HEK293 (cell line): Measurements from ENCODE around the gene TRIM7.

Source experiments
- HOXA7 ChIP-seq: sonication (generic); formaldehyde crosslinking; IDR thresholded peaks from 2 replicates; pipeline ENCODE4 v1.8.1; 2022; ENCODE audit warnings: missing genetic modification reagents, borderline replicate concordance
- SETDB1 ChIP-seq: IDR thresholded peaks from one replicate; pipeline ENCODE4 v1.6.1; 2017; ENCODE audit warnings: mild to moderate bottlenecking, low read length, moderate library complexity, mixed read lengths; ENCODE audit not compliant: insufficient read length
- TRIM28 ChIP-seq: IDR thresholded peaks from 2 replicates; pipeline ENCODE4 v1.6.1; 2011; ENCODE audit warnings: low read length, control low read depth, borderline replicate concordance
- ZBTB8A ChIP-seq: fragments of 450-650 bp; formaldehyde crosslinking; IDR thresholded peaks from 2 replicates; pipeline ENCODE4 v1.5.1; 2016; ENCODE audit warnings: missing biosample characterization, missing genetic modification characterization
- ZNF175 ChIP-seq: fragments of 450-650 bp; formaldehyde crosslinking; IDR thresholded peaks from 2 replicates; pipeline ENCODE4 v1.5.1; 2016; ENCODE audit warnings: missing biosample characterization, missing genetic modification characterization
- ZNF223 ChIP-seq: fragments of 450-650 bp; formaldehyde crosslinking; IDR thresholded peaks from 2 replicates; pipeline ENCODE4 v1.5.1; 2016; ENCODE audit warnings: missing biosample characterization, missing genetic modification characterization
- ZNF23 ChIP-seq: fragments of 450-650 bp; formaldehyde crosslinking; IDR thresholded peaks from 2 replicates; pipeline ENCODE4 v1.5.1; 2016; ENCODE audit warnings: missing biosample characterization, missing genetic modification characterization, borderline replicate concordance
- ZNF266 ChIP-seq: fragments of 450-650 bp; formaldehyde crosslinking; IDR thresholded peaks from 2 replicates; pipeline ENCODE4 v1.5.1; 2016; ENCODE audit warnings: missing biosample characterization, missing genetic modification characterization, low read depth
- ZNF302 ChIP-seq: fragments of 450-650 bp; formaldehyde crosslinking; IDR thresholded peaks from 2 replicates; pipeline ENCODE4 v1.5.1; 2016; ENCODE audit warnings: missing biosample characterization, missing genetic modification characterization, low read depth
- ZNF350 ChIP-seq: fragments of 450-650 bp; formaldehyde crosslinking; IDR thresholded peaks from 2 replicates; pipeline ENCODE4 v1.5.0; 2017; ENCODE audit warnings: missing biosample characterization, mild to moderate bottlenecking, missing genetic modification characterization
- ZNF366 ChIP-seq: fragments of 450-650 bp; formaldehyde crosslinking; conservative IDR thresholded peaks from 2 replicates; pipeline ENCODE4 v1.5.1; 2016; ENCODE audit warnings: missing biosample characterization, missing genetic modification characterization
- ZNF544 ChIP-seq: fragments of 450-650 bp; formaldehyde crosslinking; IDR thresholded peaks from 2 replicates; pipeline ENCODE4 v1.5.0; 2017; ENCODE audit warnings: missing biosample characterization, missing genetic modification characterization
- ZNF549 ChIP-seq: fragments of 450-650 bp; IDR thresholded peaks from 2 replicates; pipeline ENCODE4 v1.5.1; 2018; ENCODE audit warnings: missing biosample characterization, missing genetic modification characterization, mild to moderate bottlenecking, inconsistent platforms, moderate library complexity
- ZNF561 ChIP-seq: fragments of 450-650 bp; IDR thresholded peaks from 2 replicates; pipeline ENCODE4 v1.5.1; 2018; ENCODE audit warnings: missing biosample characterization, missing genetic modification characterization, borderline replicate concordance
- ZNF571 ChIP-seq: fragments of 450-650 bp; formaldehyde crosslinking; IDR thresholded peaks from 2 replicates; pipeline ENCODE4 v1.5.0; 2017; ENCODE audit warnings: missing biosample characterization, missing genetic modification characterization
- ZNF600 ChIP-seq: fragments of 450-650 bp; formaldehyde crosslinking; IDR thresholded peaks from 2 replicates; pipeline ENCODE4 v1.5.1; 2016; ENCODE audit warnings: missing biosample characterization, missing genetic modification characterization
- ZNF610 ChIP-seq: fragments of 450-650 bp; formaldehyde crosslinking; IDR thresholded peaks from 2 replicates; pipeline ENCODE4 v1.5.1; 2016; ENCODE audit warnings: missing biosample characterization, missing genetic modification characterization, borderline replicate concordance
- ZNF785 ChIP-seq: fragments of 450-650 bp; formaldehyde crosslinking; IDR thresholded peaks from 2 replicates; pipeline ENCODE4 v1.5.1; 2016; ENCODE audit warnings: missing biosample characterization, missing genetic modification characterization
- ZNF792 ChIP-seq: fragments of 450-650 bp; formaldehyde crosslinking; IDR thresholded peaks from 2 replicates; pipeline ENCODE4 v1.5.1; 2016; ENCODE audit warnings: missing biosample characterization, missing genetic modification characterization
- ZSCAN30 ChIP-seq: fragments of 450-650 bp; IDR thresholded peaks from 2 replicates; pipeline ENCODE4 v1.5.1; 2018; ENCODE audit warnings: missing biosample characterization, mild to moderate bottlenecking, missing genetic modification characterization, moderate library complexity
- TF ChIP-seq, protein P1 (sequence below): fragments of 450-650 bp; formaldehyde crosslinking; IDR thresholded peaks from 2 replicates; pipeline ENCODE4 v1.5.0; 2017; ENCODE audit warnings: missing biosample characterization, missing genetic modification characterization, borderline replicate concordance
- TF ChIP-seq, protein P2 (sequence below): fragments of 450-650 bp; formaldehyde crosslinking; IDR thresholded peaks from 2 replicates; pipeline ENCODE4 v1.5.1; 2016; ENCODE audit warnings: missing biosample characterization, missing genetic modification characterization
- TF ChIP-seq, protein P3 (sequence below): fragments of 450-650 bp; formaldehyde crosslinking; IDR thresholded peaks from 2 replicates; pipeline ENCODE4 v1.5.1; 2016; ENCODE audit warnings: missing biosample characterization, missing genetic modification characterization
- TF ChIP-seq, protein P4 (sequence below): fragments of 450-650 bp; formaldehyde crosslinking; IDR thresholded peaks from 2 replicates; pipeline ENCODE4 v1.5.1; 2016; ENCODE audit warnings: missing biosample characterization, missing genetic modification characterization
- TF ChIP-seq, protein P5 (sequence below): fragments of 450-650 bp; formaldehyde crosslinking; IDR thresholded peaks from 2 replicates; pipeline ENCODE4 v1.5.1; 2016; ENCODE audit warnings: missing biosample characterization, missing genetic modification characterization
- TF ChIP-seq, protein P6 (sequence below): fragments of 450-650 bp; formaldehyde crosslinking; IDR thresholded peaks from 2 replicates; pipeline ENCODE4 v1.5.1; 2016; ENCODE audit warnings: missing biosample characterization, missing genetic modification characterization

The TRIM7 gene

DNA sequence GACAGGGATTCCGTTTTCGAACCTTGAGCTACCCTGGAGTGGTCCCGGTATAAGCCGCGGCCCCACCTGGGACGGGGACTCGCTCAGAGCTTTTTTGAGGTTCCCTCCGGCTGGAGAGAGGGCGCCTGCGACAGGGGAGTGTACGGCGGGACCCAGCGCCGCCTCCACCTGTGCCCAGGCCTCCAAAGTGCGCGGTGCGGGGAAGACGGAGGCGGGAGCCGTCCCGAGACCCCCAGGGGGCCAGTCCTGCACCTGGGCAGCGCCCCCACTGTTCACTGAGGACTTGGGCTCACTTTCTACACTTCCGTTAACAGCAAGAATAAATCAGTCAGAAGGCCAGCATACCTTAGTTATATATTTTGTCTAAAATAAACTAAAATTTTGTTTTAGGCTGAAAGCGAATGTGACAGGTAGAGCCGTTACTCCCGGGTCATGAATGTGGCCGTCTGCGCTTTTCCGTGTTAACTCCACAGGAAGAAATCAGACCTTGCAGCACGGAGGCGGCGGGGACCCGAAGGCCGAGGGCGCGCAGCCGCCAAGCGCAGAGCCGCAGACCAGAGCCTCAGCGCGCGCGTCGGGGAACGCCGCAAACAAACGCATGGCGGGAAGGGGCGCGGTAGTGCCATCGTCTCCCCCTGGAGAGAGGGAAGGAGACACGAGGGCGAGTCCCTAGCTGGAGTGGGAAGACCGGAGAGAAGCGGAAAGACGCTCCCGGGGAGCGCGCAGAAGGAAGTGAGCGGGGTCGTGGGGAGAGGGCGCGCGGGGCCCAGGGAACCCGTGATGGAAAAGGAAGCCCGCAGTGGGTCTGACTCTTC, 14.1 kb downstream of the TRIM7 start (continued):
- TF ChIP-seq, protein P1, sequence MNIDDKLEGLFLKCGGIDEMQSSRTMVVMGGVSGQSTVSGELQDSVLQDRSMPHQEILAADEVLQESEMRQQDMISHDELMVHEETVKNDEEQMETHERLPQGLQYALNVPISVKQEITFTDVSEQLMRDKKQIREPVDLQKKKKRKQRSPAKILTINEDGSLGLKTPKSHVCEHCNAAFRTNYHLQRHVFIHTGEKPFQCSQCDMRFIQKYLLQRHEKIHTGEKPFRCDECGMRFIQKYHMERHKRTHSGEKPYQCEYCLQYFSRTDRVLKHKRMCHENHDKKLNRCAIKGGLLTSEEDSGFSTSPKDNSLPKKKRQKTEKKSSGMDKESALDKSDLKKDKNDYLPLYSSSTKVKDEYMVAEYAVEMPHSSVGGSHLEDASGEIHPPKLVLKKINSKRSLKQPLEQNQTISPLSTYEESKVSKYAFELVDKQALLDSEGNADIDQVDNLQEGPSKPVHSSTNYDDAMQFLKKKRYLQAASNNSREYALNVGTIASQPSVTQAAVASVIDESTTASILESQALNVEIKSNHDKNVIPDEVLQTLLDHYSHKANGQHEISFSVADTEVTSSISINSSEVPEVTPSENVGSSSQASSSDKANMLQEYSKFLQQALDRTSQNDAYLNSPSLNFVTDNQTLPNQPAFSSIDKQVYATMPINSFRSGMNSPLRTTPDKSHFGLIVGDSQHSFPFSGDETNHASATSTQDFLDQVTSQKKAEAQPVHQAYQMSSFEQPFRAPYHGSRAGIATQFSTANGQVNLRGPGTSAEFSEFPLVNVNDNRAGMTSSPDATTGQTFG (tag by site-specific recombination) = no peak
- TF ChIP-seq ZNF23 (tag by site-specific recombination) (no peak), ZNF175 (tag by site-specific recombination) (no peak), ZBTB8A (tag by site-specific recombination) (no peak), ZNF266 (tag by site-specific recombination) (no peak), ZNF366 (peak; percentile 97), ZNF223 (tag by site-specific recombination) (no peak), ZNF561 (tag by site-specific recombination) (peak; percentile 41; the same call in 1 of the 2 replicates), SETDB1 (no peak), HOXA7 (CRISPR knock-in tag) (no peak), ZNF571 (tag by site-specific recombination) (no peak), ZNF302 (tag by site-specific recombination) (no peak), ZNF350 (tag by site-specific recombination) (no peak), ZNF600 (tag by site-specific recombination) (peak; percentile 87), ZSCAN30 (tag by site-specific recombination) (no peak), ZNF610 (tag by site-specific recombination) (no peak; the same call in 1 of the 2 replicates), TRIM28 (0 out of 2 replicates have a peak, but pooled peaks have one; percentile 22), ZNF544 (tag by site-specific recombination) (no peak), ZNF785 (tag by site-specific recombination) (0 out of 2 replicates have a peak, but pooled peaks have one; percentile 25), ZNF549 (tag by site-specific recombination) (no peak), ZNF792 (tag by site-specific recombination) (no peak)
- TF ChIP-seq, protein P2, sequence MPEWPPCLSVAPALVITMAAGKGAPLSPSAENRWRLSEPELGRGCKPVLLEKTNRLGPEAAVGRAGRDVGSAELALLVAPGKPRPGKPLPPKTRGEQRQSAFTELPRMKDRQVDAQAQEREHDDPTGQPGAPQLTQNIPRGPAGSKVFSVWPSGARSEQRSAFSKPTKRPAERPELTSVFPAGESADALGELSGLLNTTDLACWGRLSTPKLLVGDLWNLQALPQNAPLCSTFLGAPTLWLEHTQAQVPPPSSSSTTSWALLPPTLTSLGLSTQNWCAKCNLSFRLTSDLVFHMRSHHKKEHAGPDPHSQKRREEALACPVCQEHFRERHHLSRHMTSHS = no peak
- TF ChIP-seq, protein P3, sequence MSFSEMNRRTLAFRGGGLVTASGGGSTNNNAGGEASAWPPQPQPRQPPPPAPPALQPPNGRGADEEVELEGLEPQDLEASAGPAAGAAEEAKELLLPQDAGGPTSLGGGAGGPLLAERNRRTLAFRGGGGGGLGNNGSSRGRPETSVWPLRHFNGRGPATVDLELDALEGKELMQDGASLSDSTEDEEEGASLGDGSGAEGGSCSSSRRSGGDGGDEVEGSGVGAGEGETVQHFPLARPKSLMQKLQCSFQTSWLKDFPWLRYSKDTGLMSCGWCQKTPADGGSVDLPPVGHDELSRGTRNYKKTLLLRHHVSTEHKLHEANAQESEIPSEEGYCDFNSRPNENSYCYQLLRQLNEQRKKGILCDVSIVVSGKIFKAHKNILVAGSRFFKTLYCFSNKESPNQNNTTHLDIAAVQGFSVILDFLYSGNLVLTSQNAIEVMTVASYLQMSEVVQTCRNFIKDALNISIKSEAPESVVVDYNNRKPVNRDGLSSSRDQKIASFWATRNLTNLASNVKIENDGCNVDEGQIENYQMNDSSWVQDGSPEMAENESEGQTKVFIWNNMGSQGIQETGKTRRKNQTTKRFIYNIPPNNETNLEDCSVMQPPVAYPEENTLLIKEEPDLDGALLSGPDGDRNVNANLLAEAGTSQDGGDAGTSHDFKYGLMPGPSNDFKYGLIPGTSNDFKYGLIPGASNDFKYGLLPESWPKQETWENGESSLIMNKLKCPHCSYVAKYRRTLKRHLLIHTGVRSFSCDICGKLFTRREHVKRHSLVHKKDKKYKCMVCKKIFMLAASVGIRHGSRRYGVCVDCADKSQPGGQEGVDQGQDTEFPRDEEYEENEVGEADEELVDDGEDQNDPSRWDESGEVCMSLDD (tag by site-specific recombination) = peak; percentile 65
- TF ChIP-seq, protein P4, sequence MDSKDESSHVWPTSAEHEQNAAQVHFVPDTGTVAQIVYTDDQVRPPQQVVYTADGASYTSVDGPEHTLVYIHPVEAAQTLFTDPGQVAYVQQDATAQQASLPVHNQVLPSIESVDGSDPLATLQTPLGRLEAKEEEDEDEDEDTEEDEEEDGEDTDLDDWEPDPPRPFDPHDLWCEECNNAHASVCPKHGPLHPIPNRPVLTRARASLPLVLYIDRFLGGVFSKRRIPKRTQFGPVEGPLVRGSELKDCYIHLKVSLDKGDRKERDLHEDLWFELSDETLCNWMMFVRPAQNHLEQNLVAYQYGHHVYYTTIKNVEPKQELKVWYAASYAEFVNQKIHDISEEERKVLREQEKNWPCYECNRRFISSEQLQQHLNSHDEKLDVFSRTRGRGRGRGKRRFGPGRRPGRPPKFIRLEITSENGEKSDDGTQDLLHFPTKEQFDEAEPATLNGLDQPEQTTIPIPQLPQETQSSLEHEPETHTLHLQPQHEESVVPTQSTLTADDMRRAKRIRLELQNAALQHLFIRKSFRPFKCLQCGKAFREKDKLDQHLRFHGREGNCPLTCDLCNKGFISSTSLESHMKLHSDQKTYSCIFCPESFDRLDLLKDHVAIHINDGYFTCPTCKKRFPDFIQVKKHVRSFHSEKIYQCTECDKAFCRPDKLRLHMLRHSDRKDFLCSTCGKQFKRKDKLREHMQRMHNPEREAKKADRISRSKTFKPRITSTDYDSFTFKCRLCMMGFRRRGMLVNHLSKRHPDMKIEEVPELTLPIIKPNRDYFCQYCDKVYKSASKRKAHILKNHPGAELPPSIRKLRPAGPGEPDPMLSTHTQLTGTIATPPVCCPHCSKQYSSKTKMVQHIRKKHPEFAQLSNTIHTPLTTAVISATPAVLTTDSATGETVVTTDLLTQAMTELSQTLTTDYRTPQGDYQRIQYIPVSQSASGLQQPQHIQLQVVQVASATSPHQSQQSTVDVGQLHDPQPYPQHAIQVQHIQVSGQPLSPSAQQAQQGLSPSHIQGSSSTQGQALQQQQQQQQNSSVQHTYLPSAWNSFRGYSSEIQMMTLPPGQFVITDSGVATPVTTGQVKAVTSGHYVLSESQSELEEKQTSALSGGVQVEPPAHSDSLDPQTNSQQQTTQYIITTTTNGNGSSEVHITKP = no peak
- TF ChIP-seq, protein P5, sequence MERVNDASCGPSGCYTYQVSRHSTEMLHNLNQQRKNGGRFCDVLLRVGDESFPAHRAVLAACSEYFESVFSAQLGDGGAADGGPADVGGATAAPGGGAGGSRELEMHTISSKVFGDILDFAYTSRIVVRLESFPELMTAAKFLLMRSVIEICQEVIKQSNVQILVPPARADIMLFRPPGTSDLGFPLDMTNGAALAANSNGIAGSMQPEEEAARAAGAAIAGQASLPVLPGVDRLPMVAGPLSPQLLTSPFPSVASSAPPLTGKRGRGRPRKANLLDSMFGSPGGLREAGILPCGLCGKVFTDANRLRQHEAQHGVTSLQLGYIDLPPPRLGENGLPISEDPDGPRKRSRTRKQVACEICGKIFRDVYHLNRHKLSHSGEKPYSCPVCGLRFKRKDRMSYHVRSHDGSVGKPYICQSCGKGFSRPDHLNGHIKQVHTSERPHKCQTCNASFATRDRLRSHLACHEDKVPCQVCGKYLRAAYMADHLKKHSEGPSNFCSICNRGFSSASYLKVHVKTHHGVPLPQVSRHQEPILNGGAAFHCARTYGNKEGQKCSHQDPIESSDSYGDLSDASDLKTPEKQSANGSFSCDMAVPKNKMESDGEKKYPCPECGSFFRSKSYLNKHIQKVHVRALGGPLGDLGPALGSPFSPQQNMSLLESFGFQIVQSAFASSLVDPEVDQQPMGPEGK (tag by site-specific recombination) = peak; percentile 44
- TF ChIP-seq, protein P6, sequence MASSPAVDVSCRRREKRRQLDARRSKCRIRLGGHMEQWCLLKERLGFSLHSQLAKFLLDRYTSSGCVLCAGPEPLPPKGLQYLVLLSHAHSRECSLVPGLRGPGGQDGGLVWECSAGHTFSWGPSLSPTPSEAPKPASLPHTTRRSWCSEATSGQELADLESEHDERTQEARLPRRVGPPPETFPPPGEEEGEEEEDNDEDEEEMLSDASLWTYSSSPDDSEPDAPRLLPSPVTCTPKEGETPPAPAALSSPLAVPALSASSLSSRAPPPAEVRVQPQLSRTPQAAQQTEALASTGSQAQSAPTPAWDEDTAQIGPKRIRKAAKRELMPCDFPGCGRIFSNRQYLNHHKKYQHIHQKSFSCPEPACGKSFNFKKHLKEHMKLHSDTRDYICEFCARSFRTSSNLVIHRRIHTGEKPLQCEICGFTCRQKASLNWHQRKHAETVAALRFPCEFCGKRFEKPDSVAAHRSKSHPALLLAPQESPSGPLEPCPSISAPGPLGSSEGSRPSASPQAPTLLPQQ (tag by site-specific recombination) = no peak; the same call in 1 of the 2 replicates
